Kidney epithelial cell (primary cell): Measurements from ENCODE around the gene ENTPD8. TPM values are rescaled to one million over a fixed set of nuclear protein-coding genes. Genes with fewer than 3 reads are reported as not detected.

Source experiments
- DNase-seq: peaks from one replicate; pipeline ENCODE4 v3.0.0-alpha.2; 2010; ENCODE audit warnings: low read depth
- H3K27me3 ChIP-seq: 2 replicates; pipeline ENCODE4 v1.6.0; 2011; ENCODE audit warnings: low read length; ENCODE audit not compliant: control insufficient read depth, insufficient read depth
- H3K36me3 ChIP-seq: 2 replicates; pipeline ENCODE4 v1.5.1; 2011; ENCODE audit warnings: low read length; ENCODE audit not compliant: control insufficient read depth, insufficient read depth
- H3K4me3 ChIP-seq: 2 replicates; pipeline ENCODE4 v1.5.1; 2011; ENCODE audit warnings: low read depth, mild to moderate bottlenecking, control low read depth, low read length
- total RNA-seq: library from RNA; depleted of rRNA; stranded (reverse); fragments of >200 nt; gene quantifications from 2 replicates; pipeline ENCODE4 v1.2.3, GENCODE V29; 2015
- TF ChIP-seq, protein P1 (sequence below): IDR thresholded peaks from 2 replicates; pipeline ENCODE4 v1.5.1; 2011; ENCODE audit warnings: mild to moderate bottlenecking, moderate library complexity, low read length, control low read depth, inconsistent platforms; ENCODE audit not compliant: insufficient read depth, poor library complexity, severe bottlenecking

The ENTPD8 gene
- total RNA-seq, 1 donor from 2014 or later = not detected

DNA sequence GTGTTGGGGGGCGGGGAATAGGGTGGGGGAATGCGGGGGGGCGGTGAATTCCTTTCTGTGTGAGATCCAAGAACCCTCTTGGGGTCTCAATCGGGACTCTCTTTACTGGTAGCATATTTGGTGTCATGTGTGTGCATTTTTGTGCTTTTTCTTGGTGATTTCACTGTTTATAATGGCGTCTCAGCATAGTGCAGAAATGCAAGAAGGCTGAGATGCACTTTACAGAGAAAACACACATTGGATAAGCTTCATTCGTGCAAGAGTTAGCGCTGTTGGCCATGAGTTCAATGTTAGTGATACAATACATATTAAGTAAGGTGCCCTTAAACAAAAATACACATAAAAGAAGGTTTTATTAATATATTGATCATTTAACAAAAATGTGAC lies 771 bp upstream of the ENTPD8 start:
- H3K36me3 ChIP-seq = no peaks in the 10 kb centered on the region
- no peak for DNase-seq
- no peak overlapping the region for H3K4me3 ChIP-seq
- TF ChIP-seq, protein P1, sequence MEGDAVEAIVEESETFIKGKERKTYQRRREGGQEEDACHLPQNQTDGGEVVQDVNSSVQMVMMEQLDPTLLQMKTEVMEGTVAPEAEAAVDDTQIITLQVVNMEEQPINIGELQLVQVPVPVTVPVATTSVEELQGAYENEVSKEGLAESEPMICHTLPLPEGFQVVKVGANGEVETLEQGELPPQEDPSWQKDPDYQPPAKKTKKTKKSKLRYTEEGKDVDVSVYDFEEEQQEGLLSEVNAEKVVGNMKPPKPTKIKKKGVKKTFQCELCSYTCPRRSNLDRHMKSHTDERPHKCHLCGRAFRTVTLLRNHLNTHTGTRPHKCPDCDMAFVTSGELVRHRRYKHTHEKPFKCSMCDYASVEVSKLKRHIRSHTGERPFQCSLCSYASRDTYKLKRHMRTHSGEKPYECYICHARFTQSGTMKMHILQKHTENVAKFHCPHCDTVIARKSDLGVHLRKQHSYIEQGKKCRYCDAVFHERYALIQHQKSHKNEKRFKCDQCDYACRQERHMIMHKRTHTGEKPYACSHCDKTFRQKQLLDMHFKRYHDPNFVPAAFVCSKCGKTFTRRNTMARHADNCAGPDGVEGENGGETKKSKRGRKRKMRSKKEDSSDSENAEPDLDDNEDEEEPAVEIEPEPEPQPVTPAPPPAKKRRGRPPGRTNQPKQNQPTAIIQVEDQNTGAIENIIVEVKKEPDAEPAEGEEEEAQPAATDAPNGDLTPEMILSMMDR = no peak
- H3K27me3 ChIP-seq = peaks cover 30% of the 10 kb centered on the region

DNA sequence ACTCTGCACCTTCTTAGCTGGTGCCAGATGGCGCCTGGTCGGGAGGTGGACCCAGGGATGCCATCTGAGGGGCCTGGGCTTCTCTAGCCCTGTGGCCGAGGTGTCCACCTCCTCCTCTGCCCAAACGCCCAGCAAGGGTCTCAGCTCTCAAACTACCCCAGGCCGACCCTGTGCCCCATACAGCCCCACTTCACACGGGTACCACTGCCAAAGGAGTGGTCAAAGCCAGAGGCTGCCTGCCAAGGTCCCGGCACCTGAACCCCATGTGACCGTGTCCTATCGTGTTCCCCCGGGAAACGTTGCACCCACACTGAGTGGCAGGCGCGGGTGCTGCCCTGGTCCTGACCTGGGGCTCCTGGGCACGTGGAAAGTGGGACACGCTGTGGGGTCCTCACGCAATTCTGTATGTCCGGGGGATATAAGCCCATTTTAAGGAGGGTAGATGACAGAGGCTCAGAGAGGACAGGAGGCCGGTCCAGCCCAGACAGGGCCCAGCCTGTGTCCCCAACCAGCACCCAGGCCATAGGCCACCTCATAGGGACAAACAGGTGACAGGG lies 1.9 kb downstream of the ENTPD8 start:
- no peak for DNase-seq
- TF ChIP-seq, protein P1 = no peak
- H3K4me3 ChIP-seq = no peak overlapping the region
- H3K27me3 ChIP-seq = peaks cover 28% of the 10 kb centered on the region
- no peaks in the 10 kb centered on the region for H3K36me3 ChIP-seq

DNA sequence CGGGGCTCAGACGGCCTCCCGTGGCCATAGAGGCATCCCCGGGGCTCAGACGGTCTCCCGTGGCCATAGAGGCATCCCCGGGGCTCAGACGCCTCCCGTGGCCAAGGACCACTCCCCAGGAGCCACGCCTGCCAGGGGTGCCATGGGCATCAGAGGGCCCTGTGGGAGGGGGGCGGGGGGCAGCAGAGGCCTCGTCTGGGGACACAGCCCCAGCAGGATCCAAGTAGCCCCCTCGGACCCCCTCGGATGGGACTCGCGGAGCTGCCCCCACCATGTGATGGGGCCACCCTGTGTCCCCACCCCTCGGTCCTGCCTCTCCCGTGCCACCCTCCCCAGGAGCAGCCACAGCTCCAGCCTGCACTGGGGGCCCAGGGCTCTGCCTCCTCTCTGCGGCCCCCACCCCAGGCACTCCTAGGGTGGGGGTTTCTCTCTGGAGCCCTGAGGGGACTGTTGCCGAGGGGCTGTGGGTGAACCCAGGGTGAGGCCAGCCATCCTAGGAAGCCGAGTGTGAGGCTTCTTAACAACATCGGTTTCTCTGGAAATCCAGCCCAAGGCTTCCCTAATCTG lies 2.5 kb downstream of the ENTPD8 start:
- Histone ChIP-seq H3K4me3 (no peak overlapping the region), H3K27me3 (peaks cover 33% of the 10 kb centered on the region), H3K36me3 (no peaks in the 10 kb centered on the region)
- DNase-seq = no peak
- TF ChIP-seq, protein P1 = no peak

DNA sequence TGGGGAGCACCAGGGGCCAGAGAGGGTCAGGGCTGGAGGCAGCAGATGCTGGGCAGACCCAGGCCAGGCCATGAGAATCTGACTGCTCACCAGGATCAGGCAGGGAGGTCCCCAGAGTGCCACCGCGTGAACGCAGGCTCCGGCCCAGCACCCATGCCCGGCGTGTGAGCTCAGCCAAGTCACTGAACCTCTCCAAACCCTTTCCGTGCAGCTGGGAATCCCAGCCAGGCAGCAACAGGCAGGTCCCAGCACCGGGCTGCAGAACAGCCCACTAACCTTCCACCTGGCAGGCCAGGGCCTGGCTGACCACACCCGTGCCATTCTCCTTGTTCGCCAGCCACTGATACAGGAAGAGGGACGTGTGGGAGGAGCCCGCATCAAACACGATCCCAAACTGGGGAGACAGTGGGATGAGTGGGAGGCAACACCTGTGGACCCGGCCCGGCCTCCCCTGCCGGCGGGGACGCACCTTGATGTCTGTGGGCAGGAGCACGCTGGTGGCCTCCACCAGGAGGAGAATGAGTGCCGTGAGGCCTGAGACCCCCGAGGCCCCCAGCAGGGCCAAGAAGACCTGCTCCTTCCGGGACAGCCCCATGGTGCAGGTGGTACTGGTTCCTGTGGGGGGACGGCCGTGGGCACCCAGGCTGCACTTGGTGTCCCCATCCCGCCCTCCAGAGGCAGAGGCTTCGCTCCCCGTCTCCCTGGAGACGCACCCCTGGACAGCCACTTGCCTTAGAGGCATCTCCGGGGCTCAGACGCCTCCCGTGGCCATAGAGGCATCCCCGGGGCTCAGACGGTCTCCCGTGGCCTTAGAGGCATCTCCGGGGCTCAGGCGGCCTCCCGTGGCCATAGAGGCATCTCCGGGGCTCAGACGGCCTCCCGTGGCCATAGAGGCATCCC lies 3.2 kb downstream of the ENTPD8 start:
- no peak overlapping the region for H3K4me3 ChIP-seq
- TF ChIP-seq, protein P1 = no peak
- DNase-seq = no peak
- peaks cover 40% of the 10 kb centered on the region for H3K27me3 ChIP-seq
- H3K36me3 ChIP-seq = no peaks in the 10 kb centered on the region

DNA sequence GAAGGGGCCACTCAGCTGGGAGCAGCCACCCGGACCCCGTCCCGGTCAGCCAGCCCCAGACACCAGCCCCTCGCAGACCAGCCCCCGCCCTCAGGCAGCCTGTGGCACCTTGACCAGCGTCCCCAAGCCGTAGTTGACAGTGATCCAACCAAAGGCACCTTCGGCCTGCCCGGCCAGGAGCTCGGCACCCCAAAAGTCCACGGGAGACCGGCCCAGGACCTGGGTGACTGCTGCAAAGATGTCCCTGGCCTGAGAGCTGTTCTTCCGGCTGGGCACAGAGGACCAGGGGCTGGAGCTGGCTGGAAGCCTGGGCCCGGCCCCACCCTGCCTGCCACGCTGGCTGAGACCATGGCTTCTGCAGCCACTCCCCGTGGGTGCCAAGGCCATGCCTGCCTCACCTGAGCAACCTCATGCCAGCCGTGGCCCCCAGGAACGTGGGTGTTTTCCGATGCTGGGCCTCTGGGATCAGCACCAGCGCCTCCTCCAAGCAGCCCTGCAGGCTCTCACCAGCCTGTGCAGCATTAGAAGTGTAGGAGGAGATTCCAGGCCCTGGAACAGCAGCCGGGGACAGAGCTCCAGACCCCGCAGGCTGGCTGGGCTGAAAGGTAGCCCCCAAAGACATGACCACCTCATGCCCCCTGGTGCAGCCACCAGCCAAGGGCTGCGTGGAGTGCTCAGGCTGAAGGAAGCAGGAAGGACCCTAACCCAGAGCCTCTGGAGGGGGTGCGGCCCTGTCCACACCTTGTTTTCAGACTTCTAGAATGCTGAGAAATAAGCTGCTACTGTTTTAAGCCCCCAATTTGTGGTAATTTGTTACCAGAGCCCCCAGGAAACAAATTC lies 4.2 kb downstream of the ENTPD8 start:
- DNase-seq = no peak
- Histone ChIP-seq H3K4me3 (no peak overlapping the region), H3K36me3 (no peaks in the 10 kb centered on the region), H3K27me3 (peaks cover 44% of the 10 kb centered on the region)
- TF ChIP-seq, protein P1 = no peak
